Mesenchymal stem cell (in vitro differentiated cells and primary cell): ENCODE results near the gene NOB1.

Source experiments
- DNase-seq: peaks from one replicate; pipeline ENCODE4 v3.0.0-alpha.2; 2013
- H2AFZ ChIP-seq: one replicate; pipeline ENCODE4 v1.6.1; 2013; ENCODE audit warnings: low read depth, mild to moderate bottlenecking, control low read depth, inconsistent platforms, low read length, moderate library complexity
- H2AK5ac ChIP-seq: 2 replicates; pipeline ENCODE4 v1.6.1; 2013; ENCODE audit warnings: low read length, moderate library complexity, mild to moderate bottlenecking, inconsistent platforms; ENCODE audit not compliant: severe bottlenecking
- H2BK120ac ChIP-seq: one replicate; pipeline ENCODE4 v1.6.1; 2013; ENCODE audit warnings: low read depth, mild to moderate bottlenecking, inconsistent platforms, low read length, moderate library complexity
- H2BK12ac ChIP-seq, 2 experiments: one replicate each; pipeline ENCODE4 v1.6.1; 2013; ENCODE audit warnings: inconsistent platforms in 2 of 2, low read length in 2 of 2, mild to moderate bottlenecking in 2 of 2, moderate library complexity in 2 of 2, control low read depth in 1 of 2
- H2BK15ac ChIP-seq: one replicate; pipeline ENCODE4 v1.6.1; 2013; ENCODE audit warnings: mild to moderate bottlenecking, low read depth, inconsistent platforms; ENCODE audit not compliant: poor library complexity, severe bottlenecking
- H2BK5ac ChIP-seq: 2 replicates; pipeline ENCODE4 v1.6.1; 2013; ENCODE audit warnings: low read depth, mild to moderate bottlenecking, low read length, control low read depth, inconsistent platforms; ENCODE audit not compliant: poor library complexity, severe bottlenecking
- H3K14ac ChIP-seq, 2 experiments: one replicate each; pipeline ENCODE4 v1.6.1; 2013; ENCODE audit warnings: inconsistent platforms in 2 of 2, low read length in 2 of 2, control low read depth in 1 of 2, mild to moderate bottlenecking in 1 of 2, moderate library complexity in 1 of 2
- H3K18ac ChIP-seq, 2 experiments: one replicate each; pipeline ENCODE4 v1.6.1; 2013; ENCODE audit warnings: inconsistent platforms in 2 of 2, low read length in 2 of 2, control low read depth in 1 of 2, low read depth in 1 of 2, mild to moderate bottlenecking in 1 of 2
- H3K23ac ChIP-seq, 2 experiments: one replicate each; pipeline ENCODE4 v1.6.1; 2013; ENCODE audit warnings: inconsistent platforms in 2 of 2, low read length in 2 of 2, mild to moderate bottlenecking in 2 of 2, moderate library complexity in 2 of 2, control low read depth in 1 of 2
- H3K27ac ChIP-seq: 2 replicates; pipeline ENCODE4 v1.5.1; 2013; ENCODE audit warnings: mild to moderate bottlenecking, moderate library complexity, low read length, control low read depth, inconsistent platforms; ENCODE audit not compliant: poor library complexity, severe bottlenecking
- H3K27me3 ChIP-seq, 2 experiments: 2 replicates each; pipeline versions ENCODE4 v1.6.1 to v1.7.0; 2013; ENCODE audit warnings: low read length in 2 of 2, mild to moderate bottlenecking in 2 of 2, moderate library complexity in 2 of 2, control low read depth in 1 of 2, inconsistent platforms in 1 of 2; ENCODE audit not compliant: control insufficient read depth in 1 of 2, insufficient read depth in 1 of 2
- H3K36me3 ChIP-seq, 2 experiments: 2 replicates each; pipeline versions ENCODE4 v1.6.1 to v1.7.0; 2013; ENCODE audit warnings: low read length in 2 of 2, control low read depth in 1 of 2, inconsistent platforms in 1 of 2, low read depth in 1 of 2, mild to moderate bottlenecking in 1 of 2; ENCODE audit not compliant: insufficient read depth in 2 of 2, control insufficient read depth in 1 of 2
- H3K4ac ChIP-seq, 2 experiments: one replicate each; pipeline ENCODE4 v1.6.1; 2013; ENCODE audit warnings: inconsistent platforms in 2 of 2, low read length in 2 of 2, mild to moderate bottlenecking in 2 of 2, moderate library complexity in 2 of 2, control low read depth in 1 of 2, low read depth in 1 of 2
- H3K4me1 ChIP-seq: 2 replicates; pipeline ENCODE4 v1.6.1; 2013; ENCODE audit warnings: low read depth, low read length, control low read depth; ENCODE audit not compliant: control insufficient read depth, insufficient read depth
- H3K4me2 ChIP-seq: 2 replicates; pipeline ENCODE4 v1.6.1; 2013; ENCODE audit warnings: low read length, mild to moderate bottlenecking, inconsistent platforms; ENCODE audit not compliant: poor library complexity, severe bottlenecking
- H3K4me3 ChIP-seq, 2 experiments: 2 replicates each; pipeline versions ENCODE4 v1.5.1 to v1.7.0; 2013; ENCODE audit warnings: low read length in 2 of 2, mild to moderate bottlenecking in 2 of 2, control low read depth in 1 of 2, low read depth in 1 of 2; ENCODE audit not compliant: insufficient read depth in 1 of 2
- H3K79me1 ChIP-seq: replicated peaks from 2 replicates; pipeline ENCODE4 v1.6.1; 2013; ENCODE audit warnings: mild to moderate bottlenecking, control low read depth, low read length, inconsistent platforms; ENCODE audit not compliant: poor library complexity, severe bottlenecking
- H3K9ac ChIP-seq: 2 replicates; pipeline ENCODE4 v1.7.0; 2013; ENCODE audit warnings: mild to moderate bottlenecking, low read length, moderate library complexity
- H3K9me3 ChIP-seq: 2 replicates; pipeline ENCODE4 v1.7.0; 2013; ENCODE audit warnings: mild to moderate bottlenecking, low read length; ENCODE audit not compliant: control insufficient read depth
- H4K8ac ChIP-seq: one replicate; pipeline ENCODE4 v1.6.1; 2013; ENCODE audit warnings: inconsistent platforms, mild to moderate bottlenecking, low read length, moderate library complexity
- H4K91ac ChIP-seq: one replicate; pipeline ENCODE4 v1.6.1; 2013; ENCODE audit warnings: mild to moderate bottlenecking, low read length, inconsistent platforms
- WGBS: methylation state at CpG from one replicate; pipeline ENCODE4 v1.1.7; 2013; ENCODE audit warnings: mixed read lengths; 5-methylcytosine and 5-hydroxymethylcytosine counted together

The NOB1 gene

GRCh38 chr16:69706975-69707340, 47.8 kb downstream of the NOB1 start:
- no peaks in the 10 kb centered on the region for H3K4me1 ChIP-seq
- no peak overlapping the region for H4K8ac ChIP-seq
- H3K23ac ChIP-seq = no peak overlapping the region
- DNase-seq = no peak
- WGBS = 94% methylated on average over 2 of the region's 2 CpGs
- no peaks in the 10 kb centered on the region for H3K27me3 ChIP-seq
- H3K14ac ChIP-seq = no peak overlapping the region
- H2AFZ ChIP-seq = no peak overlapping the region
- H3K27ac ChIP-seq = no peak overlapping the region
- no peaks in the 10 kb centered on the region for H3K9me3 ChIP-seq
- no peak overlapping the region for H2AK5ac ChIP-seq
- no peak overlapping the region for H2BK120ac ChIP-seq
- H3K4me3 ChIP-seq = no peak overlapping the region
- H2BK12ac ChIP-seq = no peak overlapping the region
- H4K91ac ChIP-seq = no peak overlapping the region
- H3K36me3 ChIP-seq = peaks cover 31 to 82% of the 10 kb centered on the region in 2 experiments
- no peak overlapping the region for H2BK5ac ChIP-seq
- H3K4me2 ChIP-seq = no peak overlapping the region
- no peak overlapping the region for H3K9ac ChIP-seq
- no peak overlapping the region for H3K18ac ChIP-seq
- H2BK15ac ChIP-seq = no peak overlapping the region
- peaks cover 10% of the 10 kb centered on the region for H3K79me1 ChIP-seq
- H3K4ac ChIP-seq = no peak overlapping the region

GRCh38 chr16:69706256-69706974, 48.3 kb downstream of the NOB1 start:
- no CpG with 5 or more reads among the region's 1 CpG for WGBS
- Histone ChIP-seq H2AK5ac (no peak overlapping the region), H3K4me3 (no peak overlapping the region), H2BK120ac (no peak overlapping the region), H4K91ac (no peak overlapping the region), H3K79me1 (peaks cover 10% of the 10 kb centered on the region), H3K27me3 (no peaks in the 10 kb centered on the region), H3K4me2 (no peak overlapping the region), H3K27ac (no peak overlapping the region), H3K9me3 (no peaks in the 10 kb centered on the region), H2BK5ac (no peak overlapping the region), H3K18ac (no peak overlapping the region), H3K14ac (no peak overlapping the region), H3K9ac (no peak overlapping the region), H3K4me1 (no peaks in the 10 kb centered on the region), H3K4ac (no peak overlapping the region), H2BK15ac (no peak overlapping the region), H2BK12ac (no peak overlapping the region), H3K23ac (no peak overlapping the region), H3K36me3 (peaks cover 27 to 83% of the 10 kb centered on the region in 2 experiments), H2AFZ (no peak overlapping the region), H4K8ac (no peak overlapping the region)
- no peak for DNase-seq

- no peak overlapping the region for H2BK12ac ChIP-seq
Measured at GRCh38 chr16:69703638-69704037, 51.1 kb downstream of the NOB1 start.

GRCh38 chr16:69701866-69702265, 52.9 kb downstream of the NOB1 start:
- Histone ChIP-seq H2BK120ac (no peak overlapping the region), H3K4me2 (no peak overlapping the region), H3K79me1 (peaks cover 6% of the 10 kb centered on the region), H4K8ac (no peak overlapping the region), H3K14ac (no peak overlapping the region), H3K27me3 (no peaks in the 10 kb centered on the region), H3K4me1 (no peaks in the 10 kb centered on the region), H3K9ac (no peak overlapping the region), H3K23ac (no peak overlapping the region), H2BK5ac (no peak overlapping the region), H3K36me3 (peaks cover 6 to 82% of the 10 kb centered on the region in 2 experiments), H3K27ac (no peak overlapping the region), H3K4ac (no peak overlapping the region), H2BK12ac (no peak overlapping the region), H2BK15ac (no peak overlapping the region), H4K91ac (no peak overlapping the region), H3K9me3 (no peaks in the 10 kb centered on the region), H2AFZ (no peak overlapping the region), H3K4me3 (no peak overlapping the region), H2AK5ac (no peak overlapping the region), H3K18ac (no peak overlapping the region)
- DNase-seq = no peak
- WGBS = 100% methylated on average over 2 of the region's 2 CpGs

More at GRCh38 chr16:69703638-69704037, 51.1 kb downstream of the NOB1 start:
- Histone ChIP-seq H4K91ac (no peak overlapping the region), H2BK120ac (no peak overlapping the region), H3K4me2 (no peak overlapping the region), H3K14ac (no peak overlapping the region), H3K27me3 (no peaks in the 10 kb centered on the region), H2BK5ac (no peak overlapping the region), H3K4me3 (no peak overlapping the region), H4K8ac (no peak overlapping the region), H3K23ac (no peak overlapping the region), H3K4ac (no peak overlapping the region), H3K27ac (no peak overlapping the region), H3K18ac (no peak overlapping the region), H3K4me1 (no peaks in the 10 kb centered on the region), H3K79me1 (peaks cover 3% of the 10 kb centered on the region), H3K36me3 (peaks cover 18 to 81% of the 10 kb centered on the region in 2 experiments), H2AFZ (no peak overlapping the region), H3K9ac (no peak overlapping the region), H3K9me3 (no peaks in the 10 kb centered on the region), H2BK15ac (no peak overlapping the region), H2AK5ac (no peak overlapping the region)
- DNase-seq = peak; percentile 53
- WGBS = no CpG with 5 or more reads among the region's 2 CpGs
